ENCODE results near the gene KIF4A.
"Not testable (repeated sequence)": the region's sequence is repeated elsewhere in the genome, so short reads cannot be mapped to it uniquely, and the experiment has no call there.

- not testable (repeated sequence) for TF ChIP-seq CTCF (optimal IDR thresholded peaks at IDR 0.05 in 1 of 3, IDR thresholded peaks at IDR 0.05 in 1 of 3, conservative IDR thresholded peaks at IDR 0.05 in 1 of 3; ENCODE audit: extremely low read depth in 1 of 3, insufficient read depth in 2 of 3, low read length in 3 of 3); EZH2 (IDR thresholded peaks at IDR 0.05; ENCODE audit: low read length)
Observed at GRCh38 chrX:70243601-70244000, 46.3 kb upstream of the KIF4A start.
